ENCODE data around the gene VAX1.

Gene VAX1

DNA sequence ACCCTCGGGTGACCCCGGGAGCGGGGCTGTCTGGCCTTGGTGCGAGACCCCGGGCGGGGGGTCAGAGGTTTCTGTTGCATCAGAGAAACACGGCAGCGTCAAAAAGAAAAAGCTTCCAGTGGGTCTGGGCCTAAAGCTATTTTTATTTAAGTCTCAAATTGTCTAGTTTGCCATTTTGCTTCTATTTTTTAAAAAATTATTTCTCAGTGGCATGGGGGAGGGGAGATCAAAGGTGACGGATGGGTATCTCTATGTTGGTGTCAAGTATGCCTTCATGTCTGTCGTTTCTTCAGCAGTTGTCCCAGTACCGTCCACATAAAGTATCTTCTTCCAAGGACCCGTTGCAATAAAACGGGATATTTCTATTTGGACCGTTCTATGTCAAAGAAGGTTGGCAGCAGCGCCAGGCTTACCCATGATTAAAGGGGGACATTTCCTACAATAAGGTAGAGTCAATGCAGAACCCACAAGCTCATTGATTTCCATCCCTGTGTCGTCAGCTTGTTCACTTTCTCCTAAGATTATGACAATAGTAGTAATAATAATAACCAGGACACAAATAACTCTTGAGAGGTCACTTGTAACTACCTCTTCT lies 26.0 kb upstream of the VAX1 start:
- no peak for DNase-seq

DNA sequence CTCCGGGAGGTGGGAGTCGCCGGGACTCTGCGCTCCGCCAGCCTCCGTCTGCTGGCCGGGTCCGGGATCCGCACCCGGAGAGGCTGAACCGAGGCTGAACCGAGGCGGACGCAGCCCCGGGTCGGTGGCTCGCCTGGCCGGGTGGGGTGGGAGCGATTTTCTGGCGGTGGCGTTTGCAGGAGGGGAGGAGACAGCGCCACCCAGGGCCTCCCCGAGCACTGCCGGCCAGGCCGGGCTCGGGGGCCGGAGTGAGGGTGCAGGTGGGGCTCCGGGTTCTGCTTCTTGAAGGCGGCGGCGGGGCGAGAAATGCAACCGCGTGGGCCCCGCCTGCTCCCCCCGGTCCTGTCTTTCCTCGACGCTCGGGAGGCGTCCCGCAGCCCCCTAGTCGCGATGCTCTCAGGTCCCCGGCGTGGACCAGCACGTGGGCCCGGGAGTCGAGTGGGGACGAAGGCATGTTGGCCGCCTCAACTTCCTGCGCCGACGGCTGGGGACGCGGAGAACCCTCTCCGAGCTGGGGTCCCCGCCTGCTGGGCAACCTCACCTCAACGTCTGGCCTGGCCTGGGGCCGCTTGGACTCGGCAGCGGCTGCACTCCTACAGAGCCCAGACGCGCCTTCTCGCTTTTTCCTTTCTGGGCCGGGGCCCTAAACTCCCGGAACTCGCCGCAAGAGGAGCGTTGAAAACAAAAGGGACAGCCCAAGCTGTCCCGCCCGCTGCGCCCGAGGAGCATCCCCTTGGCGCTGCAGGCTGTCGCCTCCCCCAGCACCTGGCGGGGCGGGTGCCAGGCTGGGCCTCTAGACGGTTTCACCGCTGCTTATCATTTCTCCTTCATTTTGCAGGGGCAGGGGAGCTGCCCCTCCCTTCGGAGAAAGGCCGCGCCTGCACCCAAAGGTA lies 25.2 kb upstream of the VAX1 start:
- DNase-seq, result no peak

- DNase-seq, result no peak
Measured at GRCh38 chr10:117162093-117163060, 24.3 kb upstream of the VAX1 start.

DNA sequence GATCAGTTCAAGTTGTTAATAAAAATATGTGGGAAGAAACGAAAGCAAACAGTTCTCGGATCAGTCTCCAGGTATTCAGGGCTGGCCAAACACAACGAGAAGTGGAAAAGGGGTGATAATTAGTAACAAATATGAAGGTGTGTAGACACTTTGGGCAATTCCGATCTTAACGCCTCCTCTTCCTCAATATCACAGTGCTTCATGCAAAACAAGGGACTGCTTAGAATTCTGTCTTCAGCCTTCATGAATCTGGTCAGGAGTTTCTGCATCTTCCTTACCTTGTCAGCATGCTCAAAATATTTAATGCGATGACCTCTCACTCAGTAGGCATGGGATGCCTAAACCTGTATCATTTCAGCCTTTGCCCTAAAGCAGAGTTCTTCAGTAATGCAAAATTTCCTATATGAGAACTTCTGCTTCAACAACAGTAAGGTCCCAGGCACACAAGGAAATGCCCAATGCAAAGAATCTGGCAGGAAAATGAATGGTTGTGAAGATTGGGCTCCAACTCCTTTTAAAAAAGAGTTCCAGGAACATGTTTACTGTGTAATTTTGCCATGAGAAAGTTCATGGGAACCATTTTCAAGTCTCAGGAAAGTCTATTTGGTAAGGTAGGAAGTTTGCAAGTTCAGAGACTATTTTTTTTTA lies 23.4 kb upstream of the VAX1 start:
- no peak for DNase-seq

DNA sequence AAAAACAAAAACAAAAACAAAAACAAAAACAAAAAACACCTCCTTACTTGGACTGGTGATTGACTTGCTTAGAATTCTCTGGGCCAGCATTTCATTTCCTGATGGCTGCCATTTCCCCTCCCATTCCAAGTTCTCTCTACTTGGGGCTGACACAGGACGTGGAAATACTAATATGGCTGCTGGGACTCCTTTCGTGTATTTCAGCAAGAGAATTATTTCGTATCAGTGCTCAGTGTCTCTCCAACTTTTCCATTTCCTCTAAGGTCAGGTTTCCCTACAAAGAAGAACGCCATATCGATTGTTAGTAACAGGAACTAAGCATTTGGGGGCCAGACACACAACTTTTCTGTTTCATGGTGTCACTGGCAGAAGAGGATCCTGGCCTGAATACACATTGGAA lies 22.5 kb upstream of the VAX1 start:
- DNase-seq, result no peak

DNA sequence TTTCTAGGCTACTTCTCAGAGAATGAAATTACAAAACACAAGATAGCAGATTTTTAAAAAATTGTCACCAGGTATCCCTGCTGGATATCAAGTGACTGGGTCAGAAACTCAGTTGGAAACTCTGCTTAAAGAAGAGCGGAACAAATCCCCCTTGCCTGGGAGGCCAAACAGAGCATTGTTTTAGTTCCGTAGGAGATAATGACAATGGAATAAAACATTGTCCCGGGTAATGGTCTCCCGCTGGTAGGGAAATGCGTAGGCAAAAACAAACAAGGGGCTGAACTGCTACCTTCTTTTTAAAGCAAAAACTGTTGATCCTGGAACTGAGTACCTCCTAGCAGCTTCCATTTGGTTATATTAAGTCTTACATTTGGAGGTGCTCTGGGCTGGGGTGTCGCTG lies 21.3 kb upstream of the VAX1 start:
- DNase-seq, result no peak

DNA sequence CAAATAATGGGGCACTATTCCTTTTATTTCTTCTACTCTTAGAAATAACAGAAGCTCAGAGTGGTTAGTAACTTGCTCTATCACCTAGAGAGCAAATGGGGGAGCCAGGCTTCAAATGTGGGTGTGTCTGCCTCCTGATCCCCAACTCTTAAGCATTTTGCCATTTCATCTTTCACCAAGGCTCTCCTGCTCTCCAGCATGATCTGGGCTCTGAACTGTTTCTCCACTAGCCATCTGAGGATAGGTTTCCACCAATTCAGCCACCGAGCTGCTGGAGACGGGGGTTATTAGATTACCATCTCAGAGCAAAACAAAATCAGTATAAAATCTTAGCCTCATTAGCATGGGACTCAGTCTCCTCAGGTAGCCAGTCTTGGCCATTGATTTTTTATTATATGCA lies 20.2 kb upstream of the VAX1 start:
- DNase-seq, result no peak

- no peak for DNase-seq
Measured at GRCh38 chr10:117152668-117153067, 14.6 kb upstream of the VAX1 start.

GRCh38 chr10:117148284-117148683 lies 10.2 kb upstream of the VAX1 start:
- no peak for DNase-seq

GRCh38 chr10:117145019-117145418 lies 6.9 kb upstream of the VAX1 start:
- DNase-seq, result no peak

- DNase-seq, result no peak
Measured at GRCh38 chr10:117143103-117143823, 5.2 kb upstream of the VAX1 start.

GRCh38 chr10:117140525-117140902 lies 2.4 kb upstream of the VAX1 start:
- DNase-seq, result no peak

DNA sequence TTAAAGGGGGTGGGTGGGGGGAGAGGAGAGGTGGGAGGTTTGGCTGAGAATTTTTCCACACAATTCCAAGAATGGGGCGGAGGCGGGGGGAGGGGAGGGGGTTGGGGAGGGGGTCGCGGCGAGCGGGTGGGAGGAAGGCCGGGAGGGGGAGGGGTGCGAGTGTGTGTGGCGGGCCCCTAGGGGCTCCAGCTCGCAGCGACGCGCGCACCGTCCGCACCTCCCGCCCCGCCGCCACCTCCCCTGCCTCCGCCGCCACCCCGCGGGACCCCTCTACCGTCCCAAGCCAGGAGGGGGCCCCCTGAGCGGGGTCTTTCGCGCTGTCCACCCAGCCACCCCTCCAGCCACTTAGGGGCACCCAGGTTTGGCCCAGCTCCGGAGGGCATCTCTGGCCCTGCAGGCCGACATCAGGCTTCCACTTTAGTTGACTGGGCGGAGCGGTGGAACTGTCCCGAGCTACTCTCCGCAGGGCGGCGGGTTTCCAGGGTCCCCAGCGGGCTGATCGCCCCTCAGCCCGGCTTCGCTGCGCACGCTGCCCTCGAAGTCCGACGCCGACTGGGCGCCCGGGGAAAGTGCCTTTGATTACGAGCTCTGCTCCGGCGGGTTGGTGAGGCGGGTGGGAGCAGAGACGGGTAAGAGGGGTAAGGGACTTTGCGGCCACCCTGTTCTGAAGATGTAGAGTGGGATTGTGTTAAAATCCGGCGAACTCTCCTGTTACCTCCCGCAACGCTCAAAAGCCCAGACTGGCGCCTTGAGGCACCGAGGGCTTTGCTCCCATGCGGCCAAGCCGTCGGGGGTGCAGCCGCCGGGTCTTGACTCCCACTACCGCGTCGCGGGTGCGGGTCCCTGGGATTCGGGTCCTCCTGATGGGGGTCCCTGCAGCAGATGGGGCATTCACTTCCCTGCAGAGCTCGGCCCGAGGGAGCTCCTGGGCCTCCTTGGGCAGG lies 1.8 kb upstream of the VAX1 start:
- DNase-seq, result no peak

DNA sequence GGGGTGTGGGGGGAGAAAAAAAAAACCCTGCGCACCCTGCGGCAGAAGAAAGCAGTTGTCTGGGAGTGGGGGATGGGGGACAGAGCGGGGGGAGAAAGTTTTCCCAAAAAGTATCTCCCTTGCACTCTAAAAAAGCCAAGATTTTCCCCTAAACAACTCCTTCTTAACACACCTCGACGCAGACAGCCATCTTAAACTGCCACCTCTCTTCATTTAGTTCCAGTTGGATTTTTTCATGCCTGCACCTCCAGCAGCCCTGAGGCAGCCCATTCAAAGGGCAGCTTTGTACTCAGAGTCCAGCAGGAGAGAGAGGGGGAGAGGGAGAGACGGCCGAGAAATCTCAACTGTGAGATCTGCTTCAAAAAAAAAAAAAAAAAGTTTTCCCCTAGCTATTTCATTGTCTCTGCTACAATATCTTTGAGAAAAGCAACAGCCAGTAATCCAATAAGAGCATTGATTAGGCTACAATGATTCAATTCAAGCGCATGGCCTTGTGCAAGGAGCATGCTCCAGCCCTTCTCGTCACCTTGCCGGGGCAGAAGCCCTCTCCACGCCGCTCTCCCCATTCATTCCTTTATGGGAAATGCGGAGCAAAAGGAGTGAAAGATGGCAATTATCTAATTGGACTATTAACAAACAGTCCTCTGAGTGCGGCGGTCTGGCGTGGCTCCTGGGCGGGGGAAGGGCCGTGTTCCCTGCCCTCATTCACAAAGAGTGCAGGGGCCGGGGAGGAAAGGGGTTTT lies 939 bp upstream of the VAX1 start:
- no peak for DNase-seq

DNA sequence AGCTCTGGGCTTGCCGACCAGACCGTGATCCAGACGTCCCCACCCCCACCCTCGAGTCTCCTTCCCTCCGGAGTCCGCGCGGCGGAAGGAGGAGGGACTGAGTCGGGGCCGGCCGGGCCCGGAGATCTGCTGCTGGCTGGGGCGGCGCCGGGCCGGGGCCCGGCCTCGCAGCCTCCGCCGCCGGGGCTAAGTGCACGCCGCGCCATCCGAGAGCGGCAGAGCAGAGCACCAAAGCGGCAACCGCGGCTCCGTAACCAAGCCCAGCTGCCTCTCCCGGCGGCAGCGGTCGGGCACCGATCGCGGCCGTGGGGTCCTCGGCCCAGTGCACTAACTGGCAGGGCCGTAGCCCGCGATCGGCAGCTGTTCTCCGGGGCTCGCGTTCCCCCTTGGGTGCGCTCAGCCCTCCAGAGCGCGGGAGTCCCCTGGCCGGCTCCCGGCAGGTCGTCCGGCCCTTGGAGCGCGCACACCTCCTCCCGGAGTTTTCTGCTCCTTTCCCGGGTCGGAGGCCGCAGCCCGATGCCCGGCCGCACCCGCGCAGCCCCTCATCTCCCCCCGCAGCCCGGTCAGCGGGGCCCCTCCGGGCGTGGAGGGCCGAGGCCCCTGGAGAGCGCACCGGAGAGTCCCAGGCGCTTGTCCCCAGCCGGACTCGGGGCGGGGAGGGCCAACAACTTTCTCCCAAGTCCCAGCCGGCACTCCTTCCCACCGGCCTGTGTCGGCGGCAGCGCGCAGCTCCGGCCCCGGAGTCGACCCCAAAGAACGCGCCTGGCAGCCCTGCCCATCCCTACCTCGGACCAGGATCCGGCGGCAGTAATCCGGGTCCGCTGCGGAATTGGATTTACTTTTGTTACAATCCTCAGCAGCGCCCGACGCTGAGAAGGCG lies 799 bp downstream of the VAX1 start:
- DNase-seq, result no peak

- no peak for DNase-seq
Measured at GRCh38 chr10:117136391-117136975, 1.6 kb downstream of the VAX1 start.

GRCh38 chr10:117135480-117136140 lies 2.5 kb downstream of the VAX1 start:
- no peak for DNase-seq

- no peak for DNase-seq
Measured at GRCh38 chr10:117135026-117135372, 3.1 kb downstream of the VAX1 start.

Measured in NCI-H1048 (cell line).